Smooth muscle cell (in vitro differentiated cells): ENCODE measurements around the gene GPR161. TPM values are rescaled to one million over a fixed set of nuclear protein-coding genes. Genes with fewer than 3 reads are reported as not detected.

Experiments
- DNase-seq: peaks from one replicate; lab custom pipeline; 2025; ENCODE audit not compliant: unreplicated experiment; lab: John Stamatoyannopoulos, UW
- H2AFZ ChIP-seq: fragments of 200-600 bp; sonication (generic); 2 replicates; pipeline ENCODE4 v1.6.0; 2016; ENCODE audit warnings: antibody characterized with exemption, low read depth, mild to moderate bottlenecking
- H3F3A ChIP-seq: fragments of 200-600 bp; sonication (generic); 2 replicates; pipeline ENCODE4 v1.6.0; 2017; ENCODE audit warnings: antibody characterized with exemption, low read depth
- H3K27ac ChIP-seq: fragments of 200-600 bp; sonication (generic); 2 replicates; pipeline ENCODE4 v1.5.1; 2016; ENCODE audit warnings: low read depth, mild to moderate bottlenecking
- H3K27me3 ChIP-seq: fragments of 200-600 bp; sonication (generic); 2 replicates; pipeline ENCODE4 v1.6.1; 2016; ENCODE audit warnings: low read depth, mild to moderate bottlenecking
- H3K36me3 ChIP-seq: fragments of 200-600 bp; sonication (generic); 2 replicates; pipeline ENCODE4 v1.5.1; 2016; ENCODE audit warnings: low read depth
- H3K4me1 ChIP-seq: fragments of 200-600 bp; sonication (generic); 2 replicates; pipeline ENCODE4 v1.5.1; 2016; ENCODE audit warnings: low read depth
- H3K4me2 ChIP-seq: fragments of 200-600 bp; sonication (generic); 2 replicates; pipeline ENCODE4 v1.6.0; 2016; ENCODE audit warnings: mild to moderate bottlenecking
- H3K4me3 ChIP-seq: fragments of 200-600 bp; sonication (generic); 2 replicates; pipeline ENCODE4 v1.5.1; 2016; ENCODE audit warnings: mild to moderate bottlenecking
- H3K79me2 ChIP-seq: fragments of 200-600 bp; sonication (generic); 2 replicates; pipeline ENCODE4 v1.6.0; 2016; ENCODE audit warnings: low read depth, mild to moderate bottlenecking
- H3K9ac ChIP-seq: fragments of 200-600 bp; sonication (generic); 2 replicates; pipeline ENCODE4 v1.6.0; 2016; ENCODE audit warnings: low read depth
- H3K9me3 ChIP-seq: fragments of 200-600 bp; sonication (generic); replicated peaks from 2 replicates; pipeline ENCODE4 v1.5.1; 2016; ENCODE audit warnings: low read depth
- H4K20me1 ChIP-seq: fragments of 200-600 bp; sonication (generic); 2 replicates; pipeline ENCODE4 v1.6.0; 2016; ENCODE audit warnings: low read depth
- CTCF ChIP-seq: fragments of 200-600 bp; sonication (generic); IDR thresholded peaks from 2 replicates; pipeline ENCODE4 v1.5.1; 2017; ENCODE audit warnings: borderline replicate concordance, mild to moderate bottlenecking, antibody characterized with exemption; ENCODE audit not compliant: insufficient read depth, poor library complexity, severe bottlenecking
- WGBS: methylation state at CpG from one replicate; pipeline ENCODE4 v1.1.7; 2016; ENCODE audit warnings: low lambda C conversion rate; 5-methylcytosine and 5-hydroxymethylcytosine counted together
- polyA plus RNA-seq: library from polyadenylated mRNA; unstranded; fragments of >200 nt; fragmentation: Nextera tagmentation; extraction: Ambion mirVana; gene quantifications from 2 replicates; pipeline ENCODE4 v1.2.1, GENCODE V29; 2016
- total RNA-seq: library from RNA; depleted of rRNA; stranded (reverse); fragments of >200 nt; gene quantifications from 2 replicates; pipeline ENCODE4 v1.2.3, GENCODE V29; 2014

GPR161 gene
- total and polyA plus RNA-seq, 2 experiments from 2014 or later, result 9.7 to 25.4 TPM

- DNase-seq, result no peak
- Histone ChIP-seq H3K9me3 (no peaks in the 10 kb centered on the region), H3F3A (no peaks in the 10 kb centered on the region), H3K27me3 (no peaks in the 10 kb centered on the region), H3K27ac (no peak overlapping the region), H3K4me2 (no peak overlapping the region), H4K20me1 (no peaks in the 10 kb centered on the region), H3K9ac (no peak overlapping the region), H3K4me3 (no peak overlapping the region), H3K4me1 (peaks cover 4% of the 10 kb centered on the region), H2AFZ (no peak overlapping the region), H3K79me2 (no peaks in the 10 kb centered on the region), H3K36me3 (no peaks in the 10 kb centered on the region)
- TF ChIP-seq CTCF, result no peak
- WGBS, result 96% methylated on average over 14 of the region's 14 CpGs
Measured at GRCh38 chr1:168090395-168090794, 46.3 kb downstream of the GPR161 start.

- no peaks in the 10 kb centered on the region for H3K27me3 ChIP-seq
- DNase-seq, result no peak
- H3K9ac ChIP-seq, result no peak overlapping the region
- no peaks in the 10 kb centered on the region for H3K79me2 ChIP-seq
- H3K4me2 ChIP-seq, result no peak overlapping the region
- H3K4me3 ChIP-seq, result no peak overlapping the region
- H3K9me3 ChIP-seq, result no peaks in the 10 kb centered on the region
- no peaks in the 10 kb centered on the region for H3F3A ChIP-seq
- TF ChIP-seq CTCF, result no peak
- H3K36me3 ChIP-seq, result no peaks in the 10 kb centered on the region
- H2AFZ ChIP-seq, result no peak overlapping the region
- H3K27ac ChIP-seq, result no peak overlapping the region
- no peaks in the 10 kb centered on the region for H4K20me1 ChIP-seq
- peaks cover 4% of the 10 kb centered on the region for H3K4me1 ChIP-seq
- WGBS, result 98% methylated on average over 2 of the region's 2 CpGs
Measured at GRCh38 chr1:168089979-168090337, 46.8 kb downstream of the GPR161 start.

GRCh38 chr1:168089326-168089978, 47.3 kb downstream of the GPR161 start:
- Histone ChIP-seq H3F3A (no peaks in the 10 kb centered on the region), H3K4me3 (no peak overlapping the region), H2AFZ (no peak overlapping the region), H3K4me2 (no peak overlapping the region), H3K4me1 (peaks cover 4% of the 10 kb centered on the region), H3K9me3 (no peaks in the 10 kb centered on the region), H3K36me3 (no peaks in the 10 kb centered on the region), H3K27ac (no peak overlapping the region), H4K20me1 (no peaks in the 10 kb centered on the region), H3K27me3 (no peaks in the 10 kb centered on the region), H3K79me2 (no peaks in the 10 kb centered on the region), H3K9ac (no peak overlapping the region)
- no peak for TF ChIP-seq CTCF
- 91% methylated on average over 13 of the region's 13 CpGs for WGBS
- DNase-seq, result no peak
